ENCODE measurements around the gene HOXD9.

HOXD9 gene

GRCh38 chr2:176148751-176149421, 26.4 kb downstream of the HOXD9 start:
- DNase-seq (ENCODE audit: low read depth, low spot score), result no peak
- TF ChIP-seq CTCF (IDR thresholded peaks at IDR 0.05; ENCODE audit: low read depth, low read length), result no peak
- in situ Hi-C loops (cut with HindIII; ENCODE audit: low sequenced_read_pairs), result no loop called here
- no peak overlapping the region for H3K4me3 ChIP-seq (ENCODE audit: low read depth, low read length)

GRCh38 chr2:176149481-176149938, 27.0 kb downstream of the HOXD9 start:
- DNase-seq (ENCODE audit: low read depth, low spot score), result no peak
- TF ChIP-seq CTCF (IDR thresholded peaks at IDR 0.05; ENCODE audit: low read depth, low read length), result no peak
- in situ Hi-C loops (cut with HindIII; ENCODE audit: low sequenced_read_pairs), result no loop called here
- no peak overlapping the region for H3K4me3 ChIP-seq (ENCODE audit: low read depth, low read length)

- no peak overlapping the region for H3K4me3 ChIP-seq (ENCODE audit: low read depth, low read length)
- TF ChIP-seq CTCF (IDR thresholded peaks at IDR 0.05; ENCODE audit: low read depth, low read length), result no peak
- no peak for DNase-seq (ENCODE audit: low read depth, low spot score)
- in situ Hi-C loops (cut with HindIII; ENCODE audit: low sequenced_read_pairs), result no loop called here
These were observed 27.5 kb downstream of the HOXD9 start for GRCh38 chr2:176149939-176150583.

GRCh38 chr2:176150584-176151441, 28.3 kb downstream of the HOXD9 start:
- no peak overlapping the region for H3K4me3 ChIP-seq (ENCODE audit: low read depth, low read length)
- in situ Hi-C loops (cut with HindIII; ENCODE audit: low sequenced_read_pairs), result no loop called here
- no peak for DNase-seq (ENCODE audit: low read depth, low spot score)
- TF ChIP-seq CTCF (IDR thresholded peaks at IDR 0.05; ENCODE audit: low read depth, low read length), result no peak

- no peak for DNase-seq (ENCODE audit: low read depth, low spot score)
- in situ Hi-C loops (cut with HindIII; ENCODE audit: low sequenced_read_pairs), result no loop called here
- H3K4me3 ChIP-seq (ENCODE audit: low read depth, low read length), result peak within 1 kb of the TSS; percentile 32
- TF ChIP-seq CTCF (IDR thresholded peaks at IDR 0.05; ENCODE audit: low read depth, low read length), result no peak
These were observed 29.1 kb downstream of the HOXD9 start, which contains the start of gene HOXD4 for GRCh38 chr2:176151442-176152287. HOXD4 (plus strand) TSS chr2:176151550; CDS start chr2:176151634, 84 bp downstream.
